ENCODE data around the gene GAREM2.

GAREM2 gene

DNA sequence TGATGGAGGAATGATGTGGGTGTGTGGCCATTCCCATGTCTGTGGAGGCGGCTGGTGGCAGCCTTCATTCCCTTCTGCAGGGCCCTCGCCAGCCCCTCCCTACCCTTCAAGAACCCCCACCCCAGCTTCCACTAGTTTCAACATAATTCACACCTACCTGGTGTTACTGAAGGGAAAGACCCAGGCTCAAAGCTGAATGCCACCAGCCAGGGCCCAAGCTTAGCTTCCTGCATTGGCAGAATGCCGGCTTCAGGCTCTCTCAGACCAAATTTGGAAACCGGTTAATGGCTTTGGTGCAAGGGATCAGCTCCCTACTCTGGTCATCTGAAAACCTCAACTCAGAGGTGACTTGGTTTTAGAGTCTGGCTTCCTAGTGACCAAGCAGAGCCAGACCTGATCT lies 16.9 kb downstream of the GAREM2 start:
- no peak for DNase-seq

DNA sequence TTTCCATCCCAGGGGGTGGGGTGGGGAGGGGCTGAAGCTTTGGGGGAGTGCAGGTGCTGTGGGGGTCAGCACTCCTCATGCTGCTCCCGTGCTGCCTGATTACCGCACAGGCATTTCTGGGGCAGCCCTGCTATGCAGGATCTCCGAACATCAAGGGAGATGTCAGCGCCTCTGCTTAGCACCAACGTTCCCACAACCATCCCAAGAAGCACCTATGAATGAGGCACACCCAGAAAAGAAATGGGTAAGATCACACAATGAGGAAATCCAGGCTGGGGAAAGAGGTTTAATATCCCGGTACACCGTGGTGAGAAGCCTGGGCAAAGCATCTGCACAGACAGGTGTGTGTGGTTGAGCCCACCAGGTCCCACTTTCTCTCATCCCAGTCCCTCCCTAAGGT lies 17.5 kb downstream of the GAREM2 start:
- no peak for DNase-seq

DNA sequence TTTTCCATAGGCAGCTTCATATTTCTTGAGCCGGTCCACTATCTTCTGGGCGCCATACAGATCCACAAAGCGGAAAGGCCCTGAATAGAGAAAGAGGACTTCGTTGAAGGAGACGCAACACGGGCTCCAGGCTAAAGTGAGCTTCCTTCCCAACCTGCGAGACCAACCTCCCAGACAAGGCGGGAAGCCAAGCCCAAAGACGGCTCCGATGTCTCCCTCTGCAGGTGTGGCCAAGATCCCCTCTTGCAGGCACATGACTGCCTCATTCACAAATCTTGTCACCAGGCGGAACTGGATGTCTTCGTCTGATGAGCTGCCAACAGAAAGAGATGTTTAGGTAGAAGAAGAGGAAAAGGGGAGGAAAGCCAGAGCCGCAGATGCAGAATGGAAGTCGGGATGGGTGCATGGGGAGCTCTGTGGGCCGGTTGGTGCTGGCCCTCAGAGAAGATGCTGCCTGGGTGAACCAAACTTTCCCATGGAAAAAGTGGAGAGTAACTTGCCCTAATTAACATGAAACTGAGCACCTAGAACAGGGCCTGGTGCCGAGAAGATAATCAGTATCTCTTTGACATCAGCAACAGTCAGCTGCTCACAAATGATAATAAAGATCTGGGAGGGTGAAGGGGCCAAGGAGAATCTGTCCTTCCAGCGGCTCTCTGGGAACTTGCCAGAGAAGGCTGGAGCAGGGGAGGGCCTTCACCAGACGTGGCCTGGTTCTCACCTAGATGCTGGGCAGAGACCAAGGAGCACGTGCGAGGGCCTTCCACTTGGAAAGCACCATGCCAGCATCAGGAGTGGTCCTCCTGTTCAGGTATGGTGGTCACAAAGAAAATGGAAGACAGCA lies 18.6 kb downstream of the GAREM2 start:
- DNase-seq: no peak

DNA sequence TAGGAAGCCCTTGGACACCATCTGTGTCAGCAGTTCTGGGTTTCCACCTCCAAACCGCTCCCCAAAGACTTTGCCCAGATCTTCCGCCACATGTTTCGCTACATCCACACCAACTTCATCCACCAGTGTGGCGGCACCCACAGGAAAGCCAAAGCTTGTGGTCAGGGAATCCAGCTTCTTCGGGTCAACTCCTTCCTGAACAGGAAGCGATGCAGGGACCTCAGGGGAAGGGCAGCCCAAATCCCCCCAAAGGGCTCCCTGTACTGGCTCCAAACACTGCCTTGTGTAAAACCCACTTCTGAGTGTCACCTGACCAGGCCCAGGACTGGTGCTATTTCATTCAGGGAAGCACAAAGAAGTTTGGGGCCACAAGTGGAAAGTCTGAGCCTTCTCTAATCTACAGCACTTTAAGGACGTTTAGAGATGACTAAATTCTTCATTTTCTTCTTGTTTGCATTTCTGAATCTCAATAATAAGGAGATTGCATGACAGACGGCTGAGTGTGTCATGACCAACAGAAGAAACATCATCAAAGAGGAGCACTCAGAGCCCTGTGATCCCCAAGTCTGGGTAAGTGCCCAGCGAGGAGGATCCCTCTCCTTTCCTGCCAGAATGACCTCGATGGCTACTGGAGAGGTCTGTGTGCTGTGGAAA lies 20.8 kb downstream of the GAREM2 start:
- DNase-seq: no peak

DNA sequence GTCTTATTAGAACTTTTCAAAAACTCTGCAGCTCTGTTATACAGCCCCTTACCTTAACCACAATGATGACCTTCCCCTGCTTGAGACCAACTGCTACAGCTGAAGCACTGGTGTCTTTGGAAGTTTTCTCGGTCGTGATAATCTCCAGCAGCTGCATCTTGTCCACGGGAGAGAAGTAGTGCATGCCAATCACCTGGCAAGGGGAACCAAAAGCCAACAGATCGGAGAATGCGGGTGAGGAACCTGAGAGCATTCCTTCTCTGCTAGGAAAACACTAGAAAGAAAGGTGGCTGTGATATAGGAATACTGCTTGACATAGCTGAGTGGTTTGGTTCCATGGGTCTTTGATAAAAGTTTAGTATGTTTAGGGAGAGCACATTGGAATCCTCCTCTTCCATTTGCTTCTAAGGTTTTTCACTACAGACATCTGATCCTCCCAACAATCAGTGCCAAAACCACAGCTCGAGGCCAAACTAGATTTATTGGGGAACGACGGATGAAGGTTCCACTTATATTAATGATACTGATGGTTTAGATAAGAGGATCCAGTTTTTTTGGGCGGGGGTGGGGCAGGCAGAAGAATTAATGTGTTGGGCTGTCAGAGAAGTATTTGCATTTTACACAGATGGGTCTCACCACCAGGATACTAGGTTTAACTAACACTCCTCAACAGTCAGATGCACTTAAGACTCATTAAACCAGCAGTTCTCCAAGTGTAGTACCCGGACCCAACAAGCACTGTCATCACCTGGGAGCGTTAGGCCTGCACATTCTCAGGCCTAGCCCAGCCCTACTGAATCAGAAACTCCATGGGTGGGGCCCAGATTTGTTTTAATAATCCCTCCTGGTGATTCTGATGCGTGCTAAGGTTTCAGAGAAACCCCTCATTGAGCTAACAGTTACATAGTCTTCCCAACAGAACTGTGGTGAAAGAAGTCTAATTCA lies 22.4 kb downstream of the GAREM2 start:
- DNase-seq: no peak

DNA sequence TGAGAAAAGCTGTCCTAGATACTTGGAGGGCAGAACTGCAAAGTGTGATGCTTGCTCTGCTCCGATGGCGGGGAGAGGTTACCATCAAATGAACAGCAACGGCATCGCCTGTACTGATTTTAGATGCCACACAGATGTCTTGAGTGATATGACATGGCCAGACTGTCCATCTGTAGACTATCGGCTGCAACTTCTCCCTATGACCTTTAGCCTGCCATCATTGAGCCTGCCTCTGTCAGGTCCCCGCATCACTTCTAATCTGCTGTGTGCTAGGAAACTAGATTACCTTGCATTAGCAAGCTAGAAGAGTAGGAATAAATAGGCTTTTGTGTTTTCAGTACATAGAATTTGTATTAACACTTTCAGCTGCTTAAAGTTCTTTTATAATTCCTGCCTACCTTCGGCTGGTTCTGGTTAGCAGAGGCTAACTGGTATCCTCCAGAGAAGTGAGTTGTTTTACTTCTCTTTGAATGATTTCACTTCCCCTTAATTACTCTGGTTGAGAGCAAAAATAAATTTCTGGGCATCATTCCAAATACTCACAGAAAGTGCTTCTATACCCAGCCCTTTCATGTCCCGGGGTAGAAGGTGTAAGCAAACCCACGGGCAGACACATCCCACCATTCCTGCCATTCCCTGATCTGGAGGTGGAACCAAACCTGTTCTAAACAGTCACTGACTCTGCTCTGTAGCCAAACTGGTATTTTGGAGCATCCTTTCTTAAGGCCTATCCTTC lies 24.0 kb downstream of the GAREM2 start:
- peak; percentile 89 for DNase-seq

DNA sequence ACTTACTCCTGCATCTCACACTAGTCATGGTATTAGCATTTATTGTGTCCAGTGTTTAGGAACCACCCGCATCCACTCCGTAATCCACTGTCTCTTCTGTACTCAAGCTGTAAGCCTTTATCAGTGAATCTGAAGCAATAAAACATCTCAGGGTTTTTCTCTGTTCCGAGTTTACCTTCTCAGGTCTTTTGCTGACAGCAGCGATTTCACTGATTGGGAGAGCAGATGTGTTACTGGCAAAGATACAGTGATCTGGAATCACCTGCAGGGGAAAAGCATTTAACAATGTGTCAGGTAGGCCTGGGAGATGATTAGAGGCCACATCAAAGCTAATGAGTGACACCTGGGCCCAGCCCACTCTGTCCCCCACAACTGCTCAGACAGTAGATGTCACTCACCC lies 24.6 kb downstream of the GAREM2 start:
- DNase-seq: peak; percentile 65

DNA sequence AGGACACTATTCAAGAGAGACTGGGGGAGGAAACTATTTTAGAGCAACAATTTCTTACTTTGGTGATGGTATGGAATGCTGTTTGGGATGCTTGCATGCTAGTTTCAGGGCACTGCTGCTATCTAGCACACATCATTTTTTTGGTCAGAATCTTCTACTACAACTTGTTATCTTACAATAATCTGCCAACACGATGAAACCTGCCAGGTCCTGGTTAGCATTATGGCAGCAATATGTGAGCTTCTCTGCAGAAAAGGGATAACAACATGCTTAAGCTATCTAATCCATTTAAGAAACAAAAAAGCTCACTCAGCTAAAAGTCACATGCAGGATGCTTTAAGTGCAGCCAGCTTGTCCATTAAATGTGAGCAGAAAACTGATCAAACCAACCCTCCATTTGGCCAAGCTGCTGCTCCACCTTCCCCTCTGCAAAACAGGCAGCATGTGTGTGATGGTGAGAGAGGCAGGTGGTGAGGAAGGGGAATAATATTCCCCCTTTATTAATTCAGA lies 30.1 kb downstream of the GAREM2 start:
- no peak for DNase-seq

DNA sequence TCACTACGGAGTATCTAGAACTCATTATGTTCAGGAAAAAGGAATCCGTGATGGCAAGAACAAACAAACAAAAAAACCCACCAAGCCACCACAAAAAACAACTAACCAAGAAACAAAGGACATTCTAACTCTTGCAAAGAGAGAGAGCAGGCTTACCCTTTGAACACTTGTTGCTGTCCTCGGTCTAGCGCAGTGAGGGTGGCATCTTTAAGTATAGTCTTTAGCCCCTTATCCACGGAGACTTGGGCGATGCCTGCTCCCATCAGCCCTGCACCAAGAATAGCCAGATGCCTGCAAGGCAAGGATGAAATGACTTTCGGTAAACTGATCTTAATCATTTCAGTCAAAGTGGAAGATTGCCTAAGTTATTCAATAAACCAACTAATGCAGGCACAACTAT lies 31.0 kb downstream of the GAREM2 start:
- DNase-seq: no peak

DNA sequence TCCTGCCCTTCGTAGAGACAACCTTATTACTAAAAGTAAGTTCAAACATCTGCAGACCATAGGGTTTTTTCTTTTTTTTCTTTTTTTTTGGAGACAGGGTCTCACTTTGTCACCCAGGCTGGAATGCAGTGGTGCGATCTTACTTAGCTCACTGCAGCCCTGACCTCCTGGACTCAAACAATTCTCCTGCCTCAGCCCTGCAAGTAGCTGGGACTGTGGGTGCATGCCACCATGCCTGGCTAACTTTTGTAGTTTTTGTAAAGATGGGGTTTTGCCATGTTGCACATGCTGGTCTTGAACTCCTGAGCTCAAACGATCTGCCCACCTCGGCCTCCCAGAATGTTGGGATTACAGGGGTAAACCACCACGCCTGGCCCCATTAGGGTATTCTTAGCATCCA lies 39.1 kb downstream of the GAREM2 start:
- DNase-seq: no peak

DNA sequence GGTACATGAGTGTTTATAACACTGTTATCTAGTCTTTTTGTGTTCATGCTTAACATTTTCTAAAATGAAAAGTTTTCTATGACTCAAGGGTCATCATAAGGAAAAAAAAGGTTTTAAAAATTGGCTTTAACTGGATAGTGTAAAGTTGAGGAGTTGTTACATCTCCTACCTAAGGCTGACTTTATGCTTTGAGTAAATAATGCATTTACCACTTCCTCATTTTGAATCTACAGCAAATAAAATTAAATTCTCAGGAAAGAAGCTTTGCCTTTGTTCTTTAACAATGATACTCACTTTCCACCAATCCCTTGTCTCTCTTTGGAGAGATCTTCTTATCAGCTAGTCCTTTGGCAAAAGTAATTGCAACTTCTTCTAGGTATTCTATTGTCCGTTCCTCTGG lies 41.9 kb downstream of the GAREM2 start:
- no peak for DNase-seq

DNA sequence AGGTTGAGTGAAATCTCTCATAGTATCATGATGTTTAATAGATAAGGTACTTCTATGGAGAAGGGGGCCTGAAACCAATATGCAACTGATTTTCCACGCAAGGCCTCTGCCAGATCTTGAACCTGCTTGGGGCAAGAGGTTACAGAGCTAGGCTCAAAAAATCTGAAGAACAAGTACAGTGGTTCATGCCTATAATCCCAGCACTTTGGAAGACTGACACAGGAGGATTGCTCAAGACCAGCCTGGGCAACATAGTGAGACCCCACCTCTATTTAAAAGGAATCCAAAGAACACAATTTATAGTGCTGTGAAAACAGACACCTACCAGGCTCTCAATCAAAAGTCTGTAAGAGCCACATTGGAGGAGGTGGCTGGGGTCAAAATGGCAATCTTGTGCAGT lies 42.9 kb downstream of the GAREM2 start:
- no peak for DNase-seq

DNA sequence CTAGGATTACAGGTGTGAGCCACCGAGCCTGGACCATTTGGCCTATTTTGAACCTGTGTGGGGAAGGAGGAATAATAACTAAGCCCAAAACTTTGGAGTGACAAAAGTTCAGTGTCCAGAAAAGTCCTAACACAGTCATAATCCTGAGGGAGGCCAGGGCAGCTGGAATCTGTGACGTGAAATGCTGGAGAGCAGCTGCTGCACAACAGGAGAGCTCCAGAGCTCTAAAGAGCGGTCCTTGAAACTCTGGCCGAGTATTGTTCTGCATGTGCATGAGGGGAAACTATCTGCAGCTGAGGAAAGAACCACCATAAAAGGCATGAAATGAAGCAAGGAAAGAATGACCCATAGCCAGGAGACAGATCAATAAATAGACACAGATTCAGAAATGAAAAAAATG lies 43.7 kb downstream of the GAREM2 start:
- no peak for DNase-seq

DNA sequence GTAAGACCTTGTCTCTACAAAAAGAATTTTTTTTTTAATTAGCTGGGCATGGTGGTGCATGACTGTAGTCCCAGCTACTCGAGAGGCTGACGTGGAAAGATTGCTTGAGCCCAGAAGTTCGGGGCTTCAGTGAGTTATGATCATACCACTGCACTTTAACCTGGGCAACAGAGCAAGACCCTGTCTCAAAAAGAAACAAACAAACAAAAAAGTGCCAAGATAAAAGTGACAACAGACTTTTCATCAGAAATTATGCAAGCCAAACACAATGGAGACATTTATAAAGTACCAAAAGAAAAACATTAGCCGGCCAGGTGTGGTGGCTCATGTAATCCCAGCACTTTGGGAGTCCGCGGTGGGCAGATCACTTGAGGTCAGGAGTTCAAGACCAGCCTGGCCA lies 44.8 kb downstream of the GAREM2 start:
- DNase-seq: no peak

DNA sequence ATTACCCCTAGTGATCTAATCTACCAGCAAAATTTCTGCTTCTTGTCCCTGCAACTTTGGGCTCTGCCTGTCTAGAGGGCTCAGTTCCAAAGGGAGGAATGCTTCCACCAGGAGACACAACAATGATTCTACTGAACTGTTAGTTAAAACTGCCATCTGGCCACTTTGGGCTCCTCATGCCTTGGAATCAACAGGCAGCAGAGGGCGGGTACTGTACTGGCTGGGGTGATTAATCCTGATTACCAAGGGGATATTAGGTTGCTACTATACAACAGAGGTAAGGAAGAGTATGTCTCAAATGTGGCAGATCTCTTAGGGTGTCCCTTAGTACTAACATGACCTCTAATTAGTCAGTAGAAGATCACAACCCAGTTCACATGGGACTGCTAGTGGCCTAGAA lies 50.1 kb downstream of the GAREM2 start:
- DNase-seq: no peak

DNA sequence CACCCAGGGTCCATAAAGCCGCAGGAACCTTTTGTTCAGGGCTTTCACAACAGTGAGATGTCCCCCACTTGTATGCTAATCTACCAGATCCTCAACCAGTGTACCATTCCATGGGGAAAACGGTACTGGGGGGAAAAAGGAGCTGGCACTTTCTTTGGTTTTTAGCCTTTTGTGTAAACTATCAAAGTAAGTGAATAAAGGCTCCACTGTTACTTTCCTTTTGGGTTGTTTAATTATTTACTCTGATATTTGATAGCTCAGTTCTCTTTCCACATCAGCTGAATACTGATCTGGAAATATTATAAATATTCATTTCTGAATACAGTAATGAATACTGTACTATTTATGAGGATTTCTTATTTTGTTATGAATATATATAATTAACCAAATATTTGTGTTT lies 51.2 kb downstream of the GAREM2 start:
- DNase-seq: no peak

DNA sequence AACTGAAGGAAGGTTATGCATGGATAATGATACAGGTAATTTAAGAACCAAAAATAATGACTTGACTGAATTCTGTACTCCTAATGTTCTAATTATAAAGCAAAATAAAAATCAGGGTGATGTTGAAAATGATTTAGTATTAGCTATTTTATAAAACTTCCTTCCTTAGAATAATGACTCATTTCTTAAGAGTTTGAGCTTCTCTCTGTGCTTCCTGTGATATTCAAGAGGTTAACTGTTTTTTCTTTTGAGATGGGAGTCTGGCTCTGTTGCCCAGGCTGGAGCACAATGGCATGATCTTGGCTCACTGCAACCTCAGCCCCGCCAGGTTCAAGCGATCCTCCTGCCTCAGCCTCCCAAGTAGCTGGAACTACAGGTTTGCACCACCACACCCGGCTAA lies 56.7 kb downstream of the GAREM2 start:
- no peak for DNase-seq

DNA sequence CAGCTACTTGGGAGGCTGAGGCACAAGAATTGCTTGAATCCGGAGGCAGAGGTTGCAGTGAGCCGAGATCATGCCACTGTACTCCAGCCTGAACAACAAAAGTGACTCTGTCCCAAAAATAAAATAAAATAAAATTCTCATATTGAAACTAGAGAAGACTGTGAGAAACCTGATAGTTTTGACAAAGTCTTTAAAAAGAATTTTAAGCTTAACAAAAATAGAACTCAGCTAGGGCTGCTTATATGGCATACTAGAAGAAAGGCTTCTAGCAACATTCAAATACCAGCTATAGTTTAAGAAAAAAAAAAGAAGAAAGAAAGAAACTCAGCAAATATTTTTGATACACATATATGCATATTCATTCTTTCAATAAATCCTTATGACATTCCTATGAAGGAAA lies 57.9 kb downstream of the GAREM2 start:
- no peak for DNase-seq

DNA sequence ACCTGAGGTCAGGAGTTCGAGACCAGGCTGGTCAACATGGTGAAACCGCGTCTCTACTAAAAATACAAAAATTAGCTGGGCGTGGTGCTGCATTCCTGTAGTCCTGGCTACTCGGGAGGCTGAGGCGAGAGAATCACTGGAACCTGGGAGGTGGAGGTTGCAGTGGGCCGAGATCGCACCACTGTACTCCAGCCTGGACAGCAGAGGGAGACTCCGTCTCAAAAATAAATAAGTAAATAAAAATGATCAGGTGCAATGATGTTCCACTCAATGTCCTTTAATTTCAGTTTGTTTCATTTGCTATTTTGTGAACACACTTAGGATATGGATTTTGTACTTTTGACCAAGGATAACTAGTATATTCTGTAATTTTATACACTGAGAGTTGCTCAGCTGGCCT lies 62.2 kb downstream of the GAREM2 start:
- no peak for DNase-seq

DNA sequence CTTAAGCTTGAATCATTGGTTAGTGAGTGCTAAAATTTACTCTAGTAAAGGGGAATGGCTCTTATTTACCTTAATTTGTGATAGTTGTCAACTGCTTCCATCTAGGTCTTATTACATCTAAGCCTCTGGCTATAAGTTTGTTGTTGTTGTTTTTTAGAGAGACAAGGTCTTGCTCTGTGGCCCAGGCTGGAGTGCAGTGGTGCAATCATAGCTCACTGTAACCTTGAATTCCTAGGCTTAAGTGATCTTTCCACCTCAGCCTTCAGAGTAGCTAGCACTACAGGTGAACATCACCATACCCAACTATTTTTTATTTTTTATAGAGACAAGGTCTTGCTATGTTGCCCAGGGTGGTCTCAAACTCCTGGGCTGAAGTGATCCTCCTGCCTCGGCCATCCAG lies 65.0 kb downstream of the GAREM2 start:
- DNase-seq: no peak

DNA sequence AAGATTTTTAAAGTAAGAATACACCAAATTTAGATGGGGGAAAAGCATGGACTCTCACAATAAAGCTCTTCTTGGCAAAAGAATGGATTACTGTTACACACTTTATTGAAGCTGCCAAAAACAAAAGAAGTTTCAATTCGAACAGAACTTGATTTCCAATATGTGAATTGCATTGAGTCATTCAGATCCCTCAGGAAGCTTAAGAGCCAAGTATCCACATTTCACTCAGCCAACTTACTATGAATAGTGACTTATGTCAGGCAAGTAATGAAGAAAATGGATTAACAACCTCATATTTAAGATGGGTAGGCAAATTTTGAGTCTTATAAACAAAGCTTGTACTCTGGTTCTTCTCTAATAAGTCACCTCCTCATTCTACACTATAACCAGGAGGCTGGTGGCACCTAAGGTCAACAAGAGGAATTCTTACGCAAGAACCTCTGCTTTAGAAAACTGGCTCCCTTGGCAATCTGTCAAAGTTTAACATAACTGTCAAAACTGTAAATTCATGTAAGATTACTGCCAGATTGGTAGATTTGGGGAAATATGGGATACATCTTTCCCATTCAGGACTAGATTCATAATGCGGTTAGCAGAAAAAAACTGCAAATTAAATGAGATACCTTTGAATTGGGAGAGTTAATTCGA lies 65.5 kb downstream of the GAREM2 start:
- no peak for DNase-seq
